HCT116 (cell line): ENCODE results near the gene P2RX7. TPM values are rescaled to one million over a fixed set of nuclear protein-coding genes. Genes with fewer than 3 reads are reported as not detected.

Source experiments
- ATAC-seq: fragments of 200-7000 bp; cut with Tn5 transposase; 2 replicates; pipeline ENCODE4 v1.9.1; 2020; ENCODE audit warnings: mild to moderate bottlenecking, moderate library complexity
- BruUV-seq: library from RNA; stranded (reverse); fragments of 400-500 nt; replicated peaks from 2 replicates; lab custom pipeline; 2021; lab: Mats Ljungman, UMichigan
- CTCF ChIA-PET: fragments of 300-600 bp; sonication (Branson Sonifier 250); formaldehyde crosslinking; loops from one replicate; lab custom pipeline; 2021; ENCODE audit warnings: antibody characterized with exemption; lab: Charles Lee
- POLR2A ChIA-PET: fragments of 300-600, 350-600 bp; sonication (Branson Sonifier 250); formaldehyde crosslinking; loops from one replicate; lab custom pipeline; 2021; ENCODE audit warnings: antibody characterized with exemption; lab: Charles Lee
- RAD21 ChIA-PET, 2 experiments: fragments of 300-600 bp; sonication (Branson Sonifier 250); formaldehyde crosslinking; loops; one replicate each; lab custom pipeline; 2023; ENCODE audit warnings: low total read pairs in 2 of 2; ENCODE audit not compliant: uncharacterized antibody in 2 of 2, unreplicated experiment in 2 of 2, low non-redundant PET in 1 of 2; lab: Charles Lee
- DNase-seq: peaks from one replicate; pipeline ENCODE4 v3.0.0-alpha.2; 2010; ENCODE audit warnings: low read depth, low spot score
- H2AFZ ChIP-seq: fragments of 200-600 bp; shearing (Covaris generic), sonication (generic); 2 replicates; pipeline ENCODE4 v1.6.1; 2017; ENCODE audit warnings: low read depth, mixed run types, mixed read lengths, antibody characterized with exemption, low read length; ENCODE audit not compliant: poor library complexity, severe bottlenecking
- H3K27ac ChIP-seq: 2 replicates; pipeline ENCODE4 v1.5.1; 2012; ENCODE audit warnings: low read depth, low read length
- H3K27me3 ChIP-seq: fragments of 200-600 bp; sonication (generic); 2 replicates; pipeline ENCODE4 v1.6.1; 2016; ENCODE audit warnings: mixed run types, low read length, mixed read lengths; ENCODE audit not compliant: insufficient read depth
- H3K36me3 ChIP-seq, 2 experiments: fragments of 200-500 bp in 1 of 2; fragments of 200-600 bp in 1 of 2; sonication (Bioruptor generic) in 1 of 2; sonication (generic) in 1 of 2; 2 replicates each; pipeline versions ENCODE4 v1.5.1 to v1.6.1; 2014 to 2016; ENCODE audit warnings: low read length in 2 of 2, inconsistent platforms in 1 of 2, mixed read lengths in 1 of 2, mixed run types in 1 of 2; ENCODE audit not compliant: insufficient read depth in 2 of 2, control insufficient read depth in 1 of 2
- H3K4me1 ChIP-seq, 2 experiments: fragments of 200-600 bp in 1 of 2; sonication (generic) in 1 of 2; 2 replicates each; pipeline versions ENCODE4 v1.5.1 to v1.6.1; 2012 to 2017; ENCODE audit warnings: low read length in 2 of 2, inconsistent platforms in 1 of 2, mild to moderate bottlenecking in 1 of 2, mixed read lengths in 1 of 2, mixed run types in 1 of 2, moderate library complexity in 1 of 2; ENCODE audit not compliant: insufficient read depth in 2 of 2, control insufficient read depth in 1 of 2
- H3K4me2 ChIP-seq: fragments of 200-600 bp; sonication (generic); 2 replicates; pipeline ENCODE4 v1.6.1; 2017; ENCODE audit warnings: mixed run types, low read length, mixed read lengths
- H3K4me3 ChIP-seq, 2 experiments: fragments of 200-600 bp in 1 of 2; sonication (generic) in 1 of 2; replicated peaks in 1 of 2; 2 replicates each; pipeline ENCODE4 v1.5.1; 2011 to 2016; ENCODE audit warnings: low read length in 2 of 2, control low read depth in 1 of 2, low read depth in 1 of 2, mild to moderate bottlenecking in 1 of 2, mixed read lengths in 1 of 2, mixed run types in 1 of 2
- H3K79me2 ChIP-seq: fragments of 200-600 bp; sonication (generic); 2 replicates; pipeline ENCODE4 v1.6.1; 2017; ENCODE audit warnings: mild to moderate bottlenecking, mixed run types, low read length, moderate library complexity, mixed read lengths; ENCODE audit not compliant: insufficient read depth
- H3K9ac ChIP-seq: fragments of 200-600 bp; sonication (generic); 2 replicates; pipeline ENCODE4 v1.6.1; 2016; ENCODE audit warnings: low read length, mixed read lengths
- H3K9me2 ChIP-seq: fragments of 200-600 bp; sonication (generic), shearing (Covaris generic); 2 replicates; pipeline ENCODE4 v1.6.1; 2017; ENCODE audit warnings: mixed run types, mild to moderate bottlenecking, moderate library complexity; ENCODE audit not compliant: insufficient read depth
- H3K9me3 ChIP-seq, 2 experiments: fragments of 200-500 bp in 1 of 2; fragments of 200-600 bp in 1 of 2; sonication (Bioruptor generic) in 1 of 2; sonication (generic) in 1 of 2; 2 replicates each; pipeline ENCODE4 v1.6.1; 2014 to 2017; ENCODE audit warnings: low read length in 2 of 2, mixed read lengths in 2 of 2, inconsistent platforms in 1 of 2, low read depth in 1 of 2, mild to moderate bottlenecking in 1 of 2, mixed run types in 1 of 2, moderate library complexity in 1 of 2; ENCODE audit not compliant: control insufficient read depth in 1 of 2, insufficient read depth in 1 of 2
- H4K20me1 ChIP-seq: fragments of 200-600 bp; sonication (generic), shearing (Covaris generic); 2 replicates; pipeline ENCODE4 v1.6.1; 2017; ENCODE audit warnings: mixed run types, mild to moderate bottlenecking, moderate library complexity; ENCODE audit not compliant: insufficient read depth
- ATF3 ChIP-seq: IDR thresholded peaks from 2 replicates; pipeline ENCODE4 v1.6.1; 2012
- CBX3 ChIP-seq: IDR thresholded peaks from 2 replicates; pipeline ENCODE4 v1.6.1; 2012; ENCODE audit warnings: low read depth
- CTCF ChIP-seq, 3 experiments: fragments of 200-600 bp in 1 of 3; sonication (generic) in 1 of 3; IDR thresholded peaks in 2 of 3; conservative IDR thresholded peaks in 1 of 3; 2 replicates each; pipeline ENCODE4 v1.5.1; 2012 to 2017; ENCODE audit warnings: low read depth in 2 of 3, low read length in 2 of 3, antibody characterized with exemption in 1 of 3, borderline replicate concordance in 1 of 3, control low read depth in 1 of 3, mild to moderate bottlenecking in 1 of 3, mixed read lengths in 1 of 3, mixed run types in 1 of 3, moderate library complexity in 1 of 3; ENCODE audit not compliant: insufficient read depth in 1 of 3
- EGR1 ChIP-seq: IDR thresholded peaks from 2 replicates; pipeline ENCODE4 v1.6.1; 2012; ENCODE audit warnings: low read depth
- FOSL1 ChIP-seq: IDR thresholded peaks from 2 replicates; pipeline ENCODE4 v1.6.1; 2012; ENCODE audit warnings: low read depth
- JUND ChIP-seq: IDR thresholded peaks from 2 replicates; pipeline ENCODE4 v1.6.1; 2012
- MAX ChIP-seq: IDR thresholded peaks from 2 replicates; pipeline ENCODE4 v1.6.1; 2012
- POLR2A ChIP-seq: IDR thresholded peaks from 2 replicates; pipeline ENCODE4 v1.7.0; 2011; ENCODE audit warnings: borderline replicate concordance; ENCODE audit not compliant: insufficient read depth, insufficient read length; ENCODE audit errors: extremely low read depth
- POLR2AphosphoS5 ChIP-seq: IDR thresholded peaks from 2 replicates; pipeline ENCODE4 v1.6.1; 2011; ENCODE audit warnings: mild to moderate bottlenecking, low read depth, low read length, moderate library complexity
- RAD21 ChIP-seq: IDR thresholded peaks from 2 replicates; pipeline ENCODE4 v1.6.1; 2012; ENCODE audit warnings: low read depth, mild to moderate bottlenecking
- REST ChIP-seq: IDR thresholded peaks from 2 replicates; pipeline ENCODE4 v1.6.1; 2012; ENCODE audit warnings: low read depth
- SIN3A ChIP-seq: IDR thresholded peaks from 2 replicates; pipeline ENCODE4 v1.6.1; 2012; ENCODE audit warnings: low read depth
- SRF ChIP-seq: IDR thresholded peaks from 2 replicates; pipeline ENCODE4 v1.6.1; 2012; ENCODE audit warnings: low read depth
- YY1 ChIP-seq: IDR thresholded peaks from 2 replicates; pipeline ENCODE4 v1.6.1; 2011; ENCODE audit warnings: low read length, low read depth, moderate library complexity, mild to moderate bottlenecking; ENCODE audit not compliant: insufficient replicate concordance; ENCODE audit errors: extremely low read depth
- ZBTB33 ChIP-seq: IDR thresholded peaks from 2 replicates; pipeline ENCODE4 v1.6.1; 2011; ENCODE audit warnings: mild to moderate bottlenecking, low read length, moderate library complexity; ENCODE audit not compliant: insufficient replicate concordance; ENCODE audit errors: extremely low read depth
- intact Hi-C: fragments of 100-400 bp; cut with micrococcal nuclease; formaldehyde crosslinking; loops from 2 replicates; pipeline ENCODE4 v1.10.0; 2022
- total RNA-seq: library from RNA; stranded (reverse); gene quantifications from one replicate; pipeline ENCODE4 v1.2.1, GENCODE V29; 2021; ENCODE audit not compliant: unreplicated experiment

The P2RX7 gene
- total RNA-seq, 1 experiment from 2014 or later = 1.5 TPM

- RAD21 ChIA-PET = no interaction called here
- BruUV-seq = no TSS peak
- H3K79me2 ChIP-seq = no peaks in the 10 kb centered on the region
- no peak overlapping the region for H3K9ac ChIP-seq
- no peaks in the 10 kb centered on the region for H4K20me1 ChIP-seq
- POLR2A ChIA-PET = interaction anchor here (1.4 kb wide), 1 partner anchor 10 kb away, joined by 3 read pairs; the partner anchor contains the start of gene P2RX7
- H3K27ac ChIP-seq = no peak overlapping the region
- ATAC-seq (no peak), DNase-seq (no peak)
- no peaks in the 10 kb centered on the region for H3K27me3 ChIP-seq
- no peaks in the 10 kb centered on the region for H3K36me3 ChIP-seq
- H3K9me2 ChIP-seq = no peaks in the 10 kb centered on the region
- TF ChIP-seq ATF3 = no peak
- TF ChIP-seq JUND = no peak
- TF ChIP-seq CTCF (IDR thresholded peaks at IDR 0.05 in 2 of 3, conservative IDR thresholded peaks at IDR 0.05 in 1 of 3; ENCODE audit: borderline replicate concordance in 1 of 3, insufficient read depth in 1 of 3, low read depth in 2 of 3, low read length in 2 of 3) = no peak
- TF ChIP-seq RAD21 = no peak
- no peak for TF ChIP-seq POLR2AphosphoS5
- no peak for TF ChIP-seq EGR1
- no peak for TF ChIP-seq POLR2A
- no peak for TF ChIP-seq MAX
- no peak for TF ChIP-seq SRF
- TF ChIP-seq FOSL1 = no peak
- TF ChIP-seq CBX3 = no peak
- no peak for TF ChIP-seq YY1
- TF ChIP-seq SIN3A = no peak
- TF ChIP-seq REST = no peak
- TF ChIP-seq ZBTB33 = no peak
- H3K4me1 ChIP-seq = peaks cover 0 to 15% of the 10 kb centered on the region in 2 experiments; a peak in 2 of 4 replicates
- H3K4me2 ChIP-seq = no peak overlapping the region
- no peaks in the 10 kb centered on the region for H3K9me3 ChIP-seq
- no peak overlapping the region for H3K4me3 ChIP-seq
- H2AFZ ChIP-seq = no peak overlapping the region
- intact Hi-C loops = no loop called here
- CTCF ChIA-PET = no interaction called here
These were observed 9.7 kb downstream of the P2RX7 start for GRCh38 chr12:121142171-121142950.
